Smooth muscle cell (in vitro differentiated cells): ENCODE measurements around the gene UNC13B. TPM values are rescaled to one million over a fixed set of nuclear protein-coding genes. Genes with fewer than 3 reads are reported as not detected.

Experiments used
- DNase-seq: peaks from one replicate; lab custom pipeline; 2025; ENCODE audit not compliant: unreplicated experiment; lab: John Stamatoyannopoulos, UW
- H2AFZ ChIP-seq: fragments of 200-600 bp; sonication (generic); 2 replicates; pipeline ENCODE4 v1.6.0; 2016; ENCODE audit warnings: antibody characterized with exemption, low read depth, mild to moderate bottlenecking
- H3F3A ChIP-seq: fragments of 200-600 bp; sonication (generic); 2 replicates; pipeline ENCODE4 v1.6.0; 2017; ENCODE audit warnings: antibody characterized with exemption, low read depth
- H3K27ac ChIP-seq: fragments of 200-600 bp; sonication (generic); 2 replicates; pipeline ENCODE4 v1.5.1; 2016; ENCODE audit warnings: low read depth, mild to moderate bottlenecking
- H3K27me3 ChIP-seq: fragments of 200-600 bp; sonication (generic); 2 replicates; pipeline ENCODE4 v1.6.1; 2016; ENCODE audit warnings: low read depth, mild to moderate bottlenecking
- H3K36me3 ChIP-seq: fragments of 200-600 bp; sonication (generic); 2 replicates; pipeline ENCODE4 v1.5.1; 2016; ENCODE audit warnings: low read depth
- H3K4me1 ChIP-seq: fragments of 200-600 bp; sonication (generic); 2 replicates; pipeline ENCODE4 v1.5.1; 2016; ENCODE audit warnings: low read depth
- H3K4me2 ChIP-seq: fragments of 200-600 bp; sonication (generic); 2 replicates; pipeline ENCODE4 v1.6.0; 2016; ENCODE audit warnings: mild to moderate bottlenecking
- H3K4me3 ChIP-seq: fragments of 200-600 bp; sonication (generic); 2 replicates; pipeline ENCODE4 v1.5.1; 2016; ENCODE audit warnings: mild to moderate bottlenecking
- H3K79me2 ChIP-seq: fragments of 200-600 bp; sonication (generic); 2 replicates; pipeline ENCODE4 v1.6.0; 2016; ENCODE audit warnings: low read depth, mild to moderate bottlenecking
- H3K9ac ChIP-seq: fragments of 200-600 bp; sonication (generic); 2 replicates; pipeline ENCODE4 v1.6.0; 2016; ENCODE audit warnings: low read depth
- H3K9me3 ChIP-seq: fragments of 200-600 bp; sonication (generic); replicated peaks from 2 replicates; pipeline ENCODE4 v1.5.1; 2016; ENCODE audit warnings: low read depth
- H4K20me1 ChIP-seq: fragments of 200-600 bp; sonication (generic); 2 replicates; pipeline ENCODE4 v1.6.0; 2016; ENCODE audit warnings: low read depth
- WGBS: methylation state at CpG from one replicate; pipeline ENCODE4 v1.1.7; 2016; ENCODE audit warnings: low lambda C conversion rate; 5-methylcytosine and 5-hydroxymethylcytosine counted together
- polyA plus RNA-seq: library from polyadenylated mRNA; unstranded; fragments of >200 nt; fragmentation: Nextera tagmentation; extraction: Ambion mirVana; gene quantifications from 2 replicates; pipeline ENCODE4 v1.2.1, GENCODE V29; 2016
- total RNA-seq: library from RNA; depleted of rRNA; stranded (reverse); fragments of >200 nt; gene quantifications from 2 replicates; pipeline ENCODE4 v1.2.3, GENCODE V29; 2014
- TF ChIP-seq, protein P1 (sequence below): fragments of 200-600 bp; sonication (generic); IDR thresholded peaks from 2 replicates; pipeline ENCODE4 v1.5.1; 2017; ENCODE audit warnings: borderline replicate concordance, mild to moderate bottlenecking, antibody characterized with exemption; ENCODE audit not compliant: insufficient read depth, poor library complexity, severe bottlenecking

Gene UNC13B
- total and polyA plus RNA-seq, 2 experiments from 2014 or later: 9.2 to 15.1 TPM

GRCh38 chr9:35398651-35399335 is 237.0 kb downstream of the UNC13B start:
- TF ChIP-seq, protein P1, sequence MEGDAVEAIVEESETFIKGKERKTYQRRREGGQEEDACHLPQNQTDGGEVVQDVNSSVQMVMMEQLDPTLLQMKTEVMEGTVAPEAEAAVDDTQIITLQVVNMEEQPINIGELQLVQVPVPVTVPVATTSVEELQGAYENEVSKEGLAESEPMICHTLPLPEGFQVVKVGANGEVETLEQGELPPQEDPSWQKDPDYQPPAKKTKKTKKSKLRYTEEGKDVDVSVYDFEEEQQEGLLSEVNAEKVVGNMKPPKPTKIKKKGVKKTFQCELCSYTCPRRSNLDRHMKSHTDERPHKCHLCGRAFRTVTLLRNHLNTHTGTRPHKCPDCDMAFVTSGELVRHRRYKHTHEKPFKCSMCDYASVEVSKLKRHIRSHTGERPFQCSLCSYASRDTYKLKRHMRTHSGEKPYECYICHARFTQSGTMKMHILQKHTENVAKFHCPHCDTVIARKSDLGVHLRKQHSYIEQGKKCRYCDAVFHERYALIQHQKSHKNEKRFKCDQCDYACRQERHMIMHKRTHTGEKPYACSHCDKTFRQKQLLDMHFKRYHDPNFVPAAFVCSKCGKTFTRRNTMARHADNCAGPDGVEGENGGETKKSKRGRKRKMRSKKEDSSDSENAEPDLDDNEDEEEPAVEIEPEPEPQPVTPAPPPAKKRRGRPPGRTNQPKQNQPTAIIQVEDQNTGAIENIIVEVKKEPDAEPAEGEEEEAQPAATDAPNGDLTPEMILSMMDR: no peak
- no peaks in the 10 kb centered on the region for H4K20me1 ChIP-seq
- H3K27ac ChIP-seq: no peak overlapping the region
- no peaks in the 10 kb centered on the region for H3K27me3 ChIP-seq
- no peak overlapping the region for H2AFZ ChIP-seq
- H3K79me2 ChIP-seq: no peaks in the 10 kb centered on the region
- H3F3A ChIP-seq: no peaks in the 10 kb centered on the region
- H3K9ac ChIP-seq: no peak overlapping the region
- WGBS: 95% methylated on average over 16 of the region's 16 CpGs
- no peaks in the 10 kb centered on the region for H3K9me3 ChIP-seq
- H3K4me3 ChIP-seq: no peak overlapping the region
- no peaks in the 10 kb centered on the region for H3K4me1 ChIP-seq
- H3K36me3 ChIP-seq: no peaks in the 10 kb centered on the region
- H3K4me2 ChIP-seq: no peak overlapping the region
- DNase-seq: no peak

DNA sequence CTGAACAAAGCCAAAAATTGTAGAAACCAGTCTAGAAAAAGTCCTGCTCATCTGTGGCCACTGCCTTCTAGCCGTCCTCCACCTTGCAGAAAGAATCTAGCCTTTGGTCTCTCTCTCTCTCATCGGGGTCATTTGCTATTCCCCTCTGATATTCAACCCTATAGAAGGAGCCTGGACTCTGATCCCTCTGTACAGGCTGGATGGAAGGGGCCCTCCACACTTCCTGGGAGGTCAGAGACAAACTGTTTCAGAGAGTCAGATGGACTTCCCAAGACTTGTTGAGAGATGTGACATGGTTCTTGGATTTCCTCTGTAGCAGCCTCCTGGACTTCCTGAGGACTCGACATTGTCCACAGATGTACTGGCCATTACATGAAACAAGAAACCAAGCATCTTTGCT is 243.1 kb downstream of the UNC13B start:
- Histone ChIP-seq H3K4me1 (peaks cover 5% of the 10 kb centered on the region), H3K9ac (no peak overlapping the region), H4K20me1 (no peaks in the 10 kb centered on the region), H3K79me2 (no peaks in the 10 kb centered on the region), H3F3A (no peaks in the 10 kb centered on the region), H3K36me3 (no peaks in the 10 kb centered on the region), H2AFZ (no peak overlapping the region), H3K27ac (no peak overlapping the region), H3K27me3 (no peaks in the 10 kb centered on the region), H3K9me3 (no peaks in the 10 kb centered on the region), H3K4me3 (no peak overlapping the region), H3K4me2 (no peak overlapping the region)
- WGBS: 97% methylated on average over 3 of the region's 3 CpGs
- no peak for DNase-seq
- TF ChIP-seq, protein P1: no peak

- H3K4me3 ChIP-seq: peak overlapping the region; percentile 34
- TF ChIP-seq, protein P1: no peak
- no peak overlapping the region for H3K9ac ChIP-seq
- H2AFZ ChIP-seq: peak overlapping the region; percentile 85
- H3K36me3 ChIP-seq: no peaks in the 10 kb centered on the region
- no peaks in the 10 kb centered on the region for H3K9me3 ChIP-seq
- no peaks in the 10 kb centered on the region for H3K79me2 ChIP-seq
- H3K27me3 ChIP-seq: no peaks in the 10 kb centered on the region
- no peak for DNase-seq
- H3K27ac ChIP-seq: no peak overlapping the region
- H3K4me2 ChIP-seq: peak overlapping the region; percentile 76
- H3K4me1 ChIP-seq: peaks cover 5% of the 10 kb centered on the region
- 12% methylated on average over 28 of the region's 28 CpGs for WGBS
- no peaks in the 10 kb centered on the region for H3F3A ChIP-seq
- no peaks in the 10 kb centered on the region for H4K20me1 ChIP-seq
Measured at GRCh38 chr9:35406183-35406959, 244.6 kb downstream of the UNC13B start.
